Amniotic epithelial cell (primary cell): ENCODE measurements around the gene MFSD6L.

Source experiments
- DNase-seq: peaks from one replicate; pipeline ENCODE4 v3.0.0-alpha.2; 2010; ENCODE audit warnings: low read depth

Gene MFSD6L

GRCh38 chr17:8791910-8792270 lies 7.3 kb downstream of the MFSD6L start:
- peak; percentile 60 for DNase-seq

GRCh38 chr17:8791248-8791909 lies 7.8 kb downstream of the MFSD6L start:
- no peak for DNase-seq

- DNase-seq = no peak
These were observed 9.4 kb downstream of the MFSD6L start for GRCh38 chr17:8789743-8790142.

GRCh38 chr17:8788998-8789397 lies 10.2 kb downstream of the MFSD6L start:
- no peak for DNase-seq

- peak; percentile 42 for DNase-seq
These were observed 13.4 kb downstream of the MFSD6L start for GRCh38 chr17:8785547-8786413.

GRCh38 chr17:8782176-8782575 lies 17.0 kb downstream of the MFSD6L start:
- DNase-seq = no peak

- DNase-seq = no peak
These were observed 17.4 kb downstream of the MFSD6L start for GRCh38 chr17:8781776-8782175.

GRCh38 chr17:8776881-8777280 lies 22.3 kb downstream of the MFSD6L start:
- DNase-seq = no peak

- no peak for DNase-seq
These were observed 22.9 kb downstream of the MFSD6L start for GRCh38 chr17:8776248-8776647.

- peak; percentile 79 for DNase-seq
These were observed 32.4 kb downstream of the MFSD6L start for GRCh38 chr17:8766731-8767130.

- DNase-seq = no peak
These were observed 37.2 kb downstream of the MFSD6L start for GRCh38 chr17:8762012-8762411.

- no peak for DNase-seq
These were observed 41.0 kb downstream of the MFSD6L start, which contains the start of gene SPDYE4 for GRCh38 chr17:8758137-8758596. Gene SPDYE4, minus strand, starts transcription at chr17:8758546. Its CDS starts 164 bp downstream, at chr17:8758382.

GRCh38 chr17:8757189-8757588 lies 42.0 kb downstream of the MFSD6L start:
- no peak for DNase-seq

- DNase-seq = no peak
These were observed 43.4 kb downstream of the MFSD6L start for GRCh38 chr17:8755590-8756255.

- no peak for DNase-seq
These were observed 44.3 kb downstream of the MFSD6L start for GRCh38 chr17:8754890-8755289.

- DNase-seq = peak; percentile 26
These were observed 45.2 kb downstream of the MFSD6L start for GRCh38 chr17:8753976-8754440.

- DNase-seq = no peak
These were observed 45.8 kb downstream of the MFSD6L start for GRCh38 chr17:8753136-8753975.

- DNase-seq = peak; percentile 21
These were observed 49.5 kb downstream of the MFSD6L start for GRCh38 chr17:8749616-8750015.

GRCh38 chr17:8747742-8748141 lies 51.4 kb downstream of the MFSD6L start:
- DNase-seq = no peak
